ENCODE measurements around the gene MYO15B. TPM values are rescaled to one million over a fixed set of nuclear protein-coding genes. Genes with fewer than 3 reads are reported as not detected.
A peak's percentile ranks its signal among the peaks of the same experiment; 100 is the strongest.

The MYO15B gene
- total and polyA plus RNA-seq, 2 of the 13 experiments (the other 11 are each of a cell fraction or from before 2014, with no cell fraction given) = 2.8 to 8.1 TPM

- 0 out of 2 replicates have a peak, but pooled peaks have one; percentile 81 for TF ChIP-seq CHCHD3 (CRISPR knock-in tag; IDR thresholded peaks at IDR 0.05)
- TF ChIP-seq UBTF (CRISPR knock-in tag; IDR thresholded peaks at IDR 0.05) = peak; percentile 55; the same call in 1 of the 2 replicates
- peak; percentile 54; the same call in 1 of the 2 replicates for TF ChIP-seq KMT2B (CRISPR knock-in tag; IDR thresholded peaks at IDR 0.05)
- peak; percentile 86 for TF ChIP-seq ZSCAN25 (CRISPR knock-in tag; IDR thresholded peaks at IDR 0.05)
- TF ChIP-seq E2F2 (CRISPR knock-in tag; IDR thresholded peaks at IDR 0.05; ENCODE audit: borderline replicate concordance) = no peak; the same call in 1 of the 2 replicates
- TF ChIP-seq POLR2A (IDR thresholded peaks at IDR 0.05; ENCODE audit: insufficient read depth in 1 of 2, low read depth in 2 of 2, low read length in 2 of 2) = peak; percentile 59 to 88; a peak in 3 of 4 replicates
- TF ChIP-seq ZNF780A (CRISPR knock-in tag; IDR thresholded peaks at IDR 0.05) = no peak
- TF ChIP-seq, protein P1, sequence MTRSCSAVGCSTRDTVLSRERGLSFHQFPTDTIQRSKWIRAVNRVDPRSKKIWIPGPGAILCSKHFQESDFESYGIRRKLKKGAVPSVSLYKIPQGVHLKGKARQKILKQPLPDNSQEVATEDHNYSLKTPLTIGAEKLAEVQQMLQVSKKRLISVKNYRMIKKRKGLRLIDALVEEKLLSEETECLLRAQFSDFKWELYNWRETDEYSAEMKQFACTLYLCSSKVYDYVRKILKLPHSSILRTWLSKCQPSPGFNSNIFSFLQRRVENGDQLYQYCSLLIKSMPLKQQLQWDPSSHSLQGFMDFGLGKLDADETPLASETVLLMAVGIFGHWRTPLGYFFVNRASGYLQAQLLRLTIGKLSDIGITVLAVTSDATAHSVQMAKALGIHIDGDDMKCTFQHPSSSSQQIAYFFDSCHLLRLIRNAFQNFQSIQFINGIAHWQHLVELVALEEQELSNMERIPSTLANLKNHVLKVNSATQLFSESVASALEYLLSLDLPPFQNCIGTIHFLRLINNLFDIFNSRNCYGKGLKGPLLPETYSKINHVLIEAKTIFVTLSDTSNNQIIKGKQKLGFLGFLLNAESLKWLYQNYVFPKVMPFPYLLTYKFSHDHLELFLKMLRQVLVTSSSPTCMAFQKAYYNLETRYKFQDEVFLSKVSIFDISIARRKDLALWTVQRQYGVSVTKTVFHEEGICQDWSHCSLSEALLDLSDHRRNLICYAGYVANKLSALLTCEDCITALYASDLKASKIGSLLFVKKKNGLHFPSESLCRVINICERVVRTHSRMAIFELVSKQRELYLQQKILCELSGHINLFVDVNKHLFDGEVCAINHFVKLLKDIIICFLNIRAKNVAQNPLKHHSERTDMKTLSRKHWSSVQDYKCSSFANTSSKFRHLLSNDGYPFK (CRISPR knock-in tag; IDR thresholded peaks at IDR 0.05; ENCODE audit: borderline replicate concordance) = no peak
- TF ChIP-seq ARID5B (CRISPR knock-in tag; IDR thresholded peaks at IDR 0.05) = peak; percentile 79
- TF ChIP-seq RFXAP (CRISPR knock-in tag; IDR thresholded peaks at IDR 0.05; ENCODE audit: borderline replicate concordance) = peak; percentile 63; the same call in 1 of the 2 replicates
- TF ChIP-seq ASH2L (IDR thresholded peaks at IDR 0.05; ENCODE audit: insufficient read length, low read depth, low read length) = no peak
- no peak for TF ChIP-seq ZNF367 (CRISPR knock-in tag; IDR thresholded peaks at IDR 0.05; ENCODE audit: borderline replicate concordance)
- TF ChIP-seq PPARG (CRISPR knock-in tag; conservative IDR thresholded peaks at IDR 0.05) = peak; percentile 88
- TF ChIP-seq MEIS1 (CRISPR knock-in tag; IDR thresholded peaks at IDR 0.05; ENCODE audit: borderline replicate concordance) = peak; percentile 85; the same call in 1 of the 2 replicates
- TF ChIP-seq MAX (IDR thresholded peaks at IDR 0.05) = peak; percentile 83
- TF ChIP-seq ATF7-NPFF (CRISPR knock-in tag; IDR thresholded peaks at IDR 0.05; ENCODE audit: low read depth) = peak; percentile 27; the same call in 1 of the 2 replicates
These were observed 38.1 kb upstream of the MYO15B start (continued) for GRCh38 chr17:75549246-75550138.

Measured in HepG2 (cell line).